Fibroblast of skin of right biceps (primary cell): ENCODE data around the gene COX6A1.
A peak's percentile ranks its signal among the peaks of the same experiment; 100 is the strongest.
"Not testable (repeated sequence)": the region's sequence is repeated elsewhere in the genome, so short reads cannot be mapped to it uniquely, and the experiment has no call there.

ENCODE experiments used
- DNase-seq: peaks from one replicate; pipeline ENCODE4 v3.0.0-alpha.2; 2013

The COX6A1 gene

DNA sequence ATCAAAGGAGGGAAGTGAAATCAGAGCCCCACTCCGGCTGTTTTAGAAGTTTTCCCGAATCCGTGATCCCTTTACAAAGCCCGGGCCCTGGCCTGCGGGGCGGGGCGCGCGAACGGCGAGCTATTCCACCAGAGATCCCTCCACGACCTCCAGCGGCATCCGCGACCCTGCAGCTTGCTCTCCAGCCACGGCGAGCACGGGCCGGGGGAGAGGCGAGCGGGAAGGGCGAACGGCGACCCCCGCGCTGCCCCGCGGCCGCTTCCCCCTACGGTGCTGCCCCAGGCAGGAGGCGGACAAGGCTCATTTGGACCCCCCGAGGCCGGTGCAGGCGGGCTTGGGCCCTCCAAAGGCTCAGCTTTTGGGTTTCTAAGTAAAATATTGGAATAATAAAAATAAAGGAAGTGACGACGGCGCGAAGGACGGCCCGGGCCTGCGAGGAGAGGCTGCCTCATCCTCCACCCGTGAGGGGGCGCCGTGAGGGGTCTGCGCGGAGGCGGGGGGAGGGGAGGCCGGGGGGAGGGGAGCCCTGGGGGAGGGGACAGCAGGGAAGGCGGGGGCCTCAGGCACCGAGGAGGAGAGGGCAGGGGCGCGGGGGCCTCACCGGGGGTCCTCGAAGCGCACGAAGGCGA lies 31.0 kb downstream of the COX6A1 start:
- no peak for DNase-seq

DNA sequence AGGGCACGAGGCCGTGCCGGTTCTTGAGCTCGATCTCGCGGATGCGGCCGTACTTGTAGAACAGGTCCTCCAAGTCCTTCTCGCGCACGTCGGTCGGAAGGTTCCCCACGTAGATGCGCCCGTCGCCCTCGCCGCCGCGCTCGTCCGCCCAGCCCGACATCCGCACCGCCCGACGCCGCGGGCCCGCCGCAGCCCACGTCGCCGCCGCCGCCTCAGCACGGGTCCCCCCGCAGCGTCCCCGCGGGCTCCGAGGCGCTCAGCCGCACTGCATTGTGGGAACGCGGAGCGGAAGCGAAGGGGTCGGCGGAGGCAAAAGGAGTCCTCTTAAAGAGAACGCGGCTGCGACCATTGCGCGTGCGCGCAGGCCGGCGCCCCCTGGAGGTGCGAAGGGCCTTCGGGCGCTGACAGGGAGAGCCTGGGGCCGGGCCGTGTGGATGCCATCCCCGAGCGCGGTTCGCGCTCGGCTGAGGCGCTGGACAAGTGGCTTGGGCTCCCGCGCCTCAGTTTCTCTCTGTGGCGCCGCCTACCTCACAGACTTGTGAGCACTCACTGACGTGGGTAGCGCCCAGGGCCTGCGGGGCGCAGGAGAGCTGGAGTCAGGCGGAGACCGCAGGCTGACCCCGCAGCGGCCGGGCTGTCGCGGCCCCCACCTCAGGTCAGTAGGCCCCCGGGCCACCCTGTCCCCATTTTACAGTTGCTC lies 31.7 kb downstream of the COX6A1 start, which contains the start of gene SRSF9:
SRSF9 (minus strand) TSS at position 299 of the 700 bp plus-strand sequence; CDS start at position 160, 139 bp downstream.
- peak; percentile 97 for DNase-seq

DNA sequence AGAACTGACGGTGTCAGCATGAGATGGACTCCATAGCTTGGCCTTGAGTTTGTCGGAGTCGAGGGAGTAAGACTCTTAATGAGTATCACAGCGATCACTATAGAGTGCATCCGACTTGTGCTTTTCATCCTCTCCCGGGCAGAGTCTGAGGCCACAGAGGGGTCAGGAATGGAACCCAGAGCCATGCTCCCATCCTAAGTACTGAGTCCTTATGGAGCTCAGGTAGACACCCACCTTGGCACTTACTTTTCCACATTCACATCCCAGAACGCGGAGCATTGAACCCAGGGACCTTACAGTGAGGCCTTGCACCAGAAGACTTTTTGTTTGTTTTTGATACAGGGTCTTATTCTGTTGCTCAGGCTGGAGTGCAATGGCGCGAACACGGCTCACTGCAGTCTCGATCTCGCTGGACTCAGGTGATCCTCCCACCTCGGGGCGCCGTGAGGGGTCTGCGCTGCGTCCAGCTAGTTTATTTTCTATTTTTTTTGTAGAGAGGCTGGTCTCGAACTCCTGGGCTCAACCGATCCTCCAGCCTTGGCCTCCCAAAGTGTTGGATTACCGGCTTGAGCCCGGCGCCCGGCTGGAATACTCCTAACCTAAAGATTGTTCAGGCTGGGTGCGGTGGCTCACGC lies 32.4 kb downstream of the COX6A1 start:
- peak; percentile 19 for DNase-seq

DNA sequence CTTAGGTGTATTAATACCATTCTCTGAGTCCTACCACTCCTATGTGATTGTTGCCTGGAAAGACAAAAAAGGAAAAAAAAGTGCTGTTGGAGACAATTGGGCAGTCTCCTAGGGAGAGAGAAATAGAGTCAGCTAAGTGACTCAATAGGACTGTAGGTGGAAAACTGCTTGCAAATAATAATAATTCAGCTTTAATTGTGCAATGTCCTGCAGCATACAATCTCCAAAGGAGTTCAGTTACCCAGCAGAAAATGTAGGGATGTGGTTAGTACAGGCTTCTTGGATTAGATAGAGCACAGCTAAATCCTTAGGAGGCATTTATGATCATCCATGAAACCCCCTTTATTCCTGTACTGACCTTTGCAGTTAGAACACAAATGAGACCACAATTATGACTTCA lies 34.6 kb downstream of the COX6A1 start:
- no peak for DNase-seq

DNA sequence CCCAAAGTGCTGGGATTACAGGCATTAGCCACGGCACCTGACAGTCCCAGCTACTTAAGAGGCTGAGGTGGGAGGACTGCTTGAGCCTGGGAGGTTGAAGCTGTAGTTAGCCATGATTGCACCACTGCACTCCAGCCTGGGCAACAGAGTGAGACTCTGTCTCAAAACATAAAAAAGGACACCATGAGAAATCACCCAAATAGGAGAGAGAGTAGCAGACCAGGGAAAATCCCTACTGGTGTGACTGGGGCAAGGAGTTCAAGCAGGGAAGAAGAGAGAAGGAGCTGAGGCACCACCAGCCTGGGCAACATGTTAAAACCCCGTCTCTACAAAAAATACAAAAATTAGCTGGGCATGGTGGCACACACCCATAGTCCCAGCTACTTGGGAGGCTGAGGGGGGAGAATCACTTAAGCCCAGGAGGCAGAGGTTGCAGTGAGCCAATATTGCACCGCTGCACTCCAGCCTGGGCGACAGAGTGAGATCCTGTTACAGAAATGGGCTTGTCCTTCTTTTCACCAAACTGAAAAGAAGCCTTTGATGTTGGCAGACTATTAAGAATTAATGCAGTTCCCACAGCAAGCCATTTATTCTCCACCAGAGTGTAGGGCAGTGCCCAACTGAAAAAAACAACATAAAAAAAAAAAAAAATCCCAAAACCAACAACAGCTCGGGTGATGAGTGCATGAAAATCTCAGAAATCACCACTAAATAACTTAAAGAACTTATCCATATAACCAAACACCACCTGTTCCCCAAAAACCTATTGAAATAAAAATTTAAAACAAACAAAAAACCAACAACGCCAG lies 36.1 kb downstream of the COX6A1 start:
- DNase-seq, result no peak

DNA sequence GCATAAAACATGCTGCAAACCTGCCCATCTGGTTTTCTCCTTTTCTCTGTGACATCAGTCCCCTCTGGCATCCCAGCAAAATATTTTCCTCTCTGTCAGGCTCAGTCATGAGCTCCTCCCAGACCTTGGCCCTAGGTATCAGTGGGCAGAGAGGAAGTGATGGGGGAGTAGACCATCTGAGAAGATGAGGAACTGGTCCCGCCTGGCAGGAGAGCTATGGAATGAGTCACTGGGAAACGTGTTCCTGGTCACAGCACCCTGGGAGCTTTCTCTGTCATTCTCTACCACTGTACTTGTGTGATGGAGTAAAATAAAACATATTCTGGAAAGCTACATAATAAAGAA lies 36.7 kb downstream of the COX6A1 start:
- peak; percentile 83 for DNase-seq

DNA sequence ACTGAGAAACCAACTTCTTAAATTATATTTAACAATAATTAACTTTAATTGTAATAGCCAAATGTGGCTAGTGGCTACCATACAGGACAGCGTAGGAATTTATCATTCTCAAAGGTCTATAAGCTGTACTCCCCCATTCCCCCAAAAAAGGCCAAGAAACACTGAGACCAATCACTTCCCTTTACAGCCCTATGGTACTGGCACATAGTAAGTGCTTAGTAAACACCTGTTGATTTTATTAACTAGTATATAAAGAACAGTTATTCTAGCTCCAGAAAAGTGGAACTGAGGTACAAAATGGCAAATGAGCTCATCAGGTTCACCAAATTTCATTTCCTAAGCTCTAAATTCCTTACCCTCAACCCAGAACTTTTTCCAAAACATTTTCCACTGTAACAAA lies 37.7 kb downstream of the COX6A1 start:
- no peak for DNase-seq

DNA sequence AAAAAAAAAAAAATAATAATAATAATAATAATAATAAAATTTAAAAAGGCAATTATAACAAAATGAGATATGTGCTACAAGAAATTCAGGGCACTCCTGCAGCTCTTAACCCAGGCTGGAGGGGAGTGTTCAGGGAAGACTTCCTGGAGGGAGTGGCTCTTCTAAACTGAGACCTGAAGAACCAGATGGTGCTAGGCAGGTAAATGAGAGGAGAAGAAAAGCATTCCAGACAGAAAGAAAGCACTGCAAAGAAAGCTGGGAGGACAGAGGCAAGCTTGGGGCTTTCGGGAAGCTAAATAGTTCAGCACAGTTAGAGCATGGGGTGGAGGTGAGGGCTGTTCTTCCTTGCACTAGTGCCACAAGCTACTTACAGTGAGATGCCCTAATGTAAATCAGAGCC lies 41.5 kb downstream of the COX6A1 start:
- no peak for DNase-seq

DNA sequence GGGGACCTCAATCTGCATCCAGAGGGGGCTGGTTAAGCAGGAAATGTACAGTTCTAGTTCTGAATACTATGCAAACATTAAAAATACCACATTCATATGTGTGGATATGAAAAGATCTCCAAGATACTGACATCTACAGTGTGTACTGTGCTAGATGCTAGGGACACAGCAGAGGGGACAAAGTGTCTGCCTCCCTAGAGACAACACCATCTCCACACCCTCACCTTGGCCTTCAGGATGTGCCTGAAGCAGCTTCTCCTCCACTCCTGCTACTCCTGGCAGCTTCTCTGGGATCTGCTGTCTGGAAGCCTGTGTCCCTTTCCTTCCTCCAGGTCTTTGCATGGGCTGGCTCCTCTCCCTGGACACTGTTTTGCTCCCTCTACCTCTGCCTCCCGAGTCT lies 42.3 kb downstream of the COX6A1 start:
- DNase-seq, result no peak

DNA sequence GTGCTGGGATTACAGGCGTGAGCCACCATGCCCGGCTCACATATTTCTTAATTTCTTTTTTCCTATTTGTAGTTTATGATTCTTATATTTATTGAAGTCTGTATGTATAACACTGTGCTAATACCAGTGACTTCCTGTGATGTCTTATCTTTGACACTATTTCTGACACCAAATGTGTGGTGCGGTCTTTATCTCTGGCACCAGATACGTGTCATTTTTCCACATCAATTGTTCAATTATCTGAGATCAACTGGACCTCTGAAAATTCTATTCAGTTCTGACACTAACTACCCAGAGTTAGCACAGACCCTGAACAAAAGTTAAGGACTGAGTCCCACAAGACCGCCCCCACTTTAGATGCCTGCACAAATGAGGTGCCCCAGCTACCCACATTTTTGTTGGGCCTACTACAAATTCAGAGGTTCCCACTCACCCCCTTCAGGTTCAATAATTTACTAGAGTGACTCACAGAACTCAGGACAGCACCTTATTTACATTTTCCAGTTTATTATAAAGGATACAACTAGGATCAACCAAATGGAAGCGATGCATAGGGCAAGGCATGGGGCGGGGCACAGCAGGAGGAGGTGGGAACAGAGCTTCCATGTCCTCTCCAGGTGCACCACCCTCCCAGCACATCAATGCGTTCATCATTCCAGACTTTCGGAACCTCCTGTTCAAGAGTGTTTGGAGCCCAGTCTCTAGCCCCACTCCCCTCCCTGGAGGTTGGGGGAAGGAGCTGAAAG lies 43.3 kb downstream of the COX6A1 start:
- DNase-seq, result no peak

DNA sequence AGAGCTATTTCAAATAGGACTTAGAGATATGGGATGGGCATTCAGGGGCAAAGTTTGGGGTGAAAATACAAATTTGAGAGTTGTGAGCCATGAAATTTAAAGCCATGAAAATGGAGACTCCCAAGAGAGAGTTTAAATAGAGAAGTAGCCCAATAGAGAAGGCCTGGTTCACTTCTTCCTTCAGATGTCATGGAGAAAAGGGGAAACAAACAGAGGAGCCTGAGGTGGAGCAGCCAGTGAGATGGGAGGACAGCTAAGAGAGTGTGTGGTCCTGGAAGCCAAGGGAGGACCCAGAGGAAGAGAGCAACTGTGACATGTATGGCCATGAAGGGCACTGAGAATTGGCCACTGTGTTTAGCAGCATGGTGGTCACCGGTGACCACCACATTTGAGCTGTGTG lies 45.7 kb downstream of the COX6A1 start:
- no peak for DNase-seq

DNA sequence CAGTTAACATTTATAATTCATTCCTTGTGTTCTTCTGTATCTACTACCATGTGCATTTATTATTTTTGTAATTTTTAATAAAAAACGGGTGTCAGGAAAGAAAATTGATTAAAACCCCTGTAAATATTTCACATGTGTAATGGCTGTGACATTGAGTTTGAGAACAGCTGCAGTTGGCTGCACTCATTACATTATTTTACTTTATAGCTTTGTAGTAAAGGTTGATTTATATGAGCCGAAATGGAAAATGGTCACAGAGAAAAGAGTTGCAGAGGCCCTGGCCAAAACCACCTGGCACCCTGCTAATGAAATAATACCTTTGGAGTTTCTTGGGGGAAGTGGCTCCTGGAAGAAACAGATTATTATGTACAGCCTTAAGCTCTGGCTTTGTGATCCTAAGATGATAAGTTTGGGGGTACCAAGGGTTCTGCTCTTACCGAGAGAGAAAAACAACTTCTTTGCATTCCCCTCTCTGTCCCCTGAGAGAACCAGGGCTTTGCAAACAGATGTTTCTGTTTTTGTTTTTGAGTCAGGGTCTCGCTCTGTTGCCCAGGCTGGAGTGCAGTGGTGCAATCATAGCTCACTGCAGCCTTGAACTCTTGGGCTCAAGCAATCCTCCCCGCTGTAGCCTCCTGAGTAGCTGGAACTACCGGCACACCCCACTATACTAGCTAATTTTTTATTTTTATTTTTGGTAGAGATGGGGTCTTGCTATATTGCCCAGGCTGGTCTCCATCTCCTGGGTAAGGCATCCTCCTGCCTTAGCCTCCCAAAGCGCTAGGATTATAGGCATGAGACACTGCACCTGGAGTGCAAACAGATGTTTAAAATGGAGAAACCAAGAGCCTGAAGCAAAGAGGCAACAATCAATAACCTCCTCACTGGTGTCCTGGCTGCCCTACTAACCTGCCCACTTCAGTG lies 48.3 kb downstream of the COX6A1 start:
- DNase-seq, result no peak

DNA sequence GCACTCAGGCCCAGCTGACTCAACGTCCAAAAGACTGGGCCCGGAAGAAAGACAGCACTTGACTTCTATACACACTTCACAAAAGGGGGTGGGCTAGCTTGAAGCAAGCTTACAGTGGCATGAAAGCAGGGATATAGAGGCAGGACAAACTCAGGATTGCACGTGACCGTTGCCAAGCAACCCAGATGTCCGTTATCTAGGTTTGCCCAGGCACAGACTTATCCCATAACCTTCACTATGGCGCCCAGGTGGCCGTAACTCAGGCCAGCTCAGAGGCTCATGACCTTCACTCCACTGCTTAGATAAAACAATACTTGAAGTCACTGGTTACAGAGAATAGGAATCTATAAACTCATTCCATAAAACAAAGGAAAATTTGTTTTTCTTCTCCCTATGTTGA lies 49.6 kb downstream of the COX6A1 start:
- DNase-seq, result not testable (repeated sequence)

DNA sequence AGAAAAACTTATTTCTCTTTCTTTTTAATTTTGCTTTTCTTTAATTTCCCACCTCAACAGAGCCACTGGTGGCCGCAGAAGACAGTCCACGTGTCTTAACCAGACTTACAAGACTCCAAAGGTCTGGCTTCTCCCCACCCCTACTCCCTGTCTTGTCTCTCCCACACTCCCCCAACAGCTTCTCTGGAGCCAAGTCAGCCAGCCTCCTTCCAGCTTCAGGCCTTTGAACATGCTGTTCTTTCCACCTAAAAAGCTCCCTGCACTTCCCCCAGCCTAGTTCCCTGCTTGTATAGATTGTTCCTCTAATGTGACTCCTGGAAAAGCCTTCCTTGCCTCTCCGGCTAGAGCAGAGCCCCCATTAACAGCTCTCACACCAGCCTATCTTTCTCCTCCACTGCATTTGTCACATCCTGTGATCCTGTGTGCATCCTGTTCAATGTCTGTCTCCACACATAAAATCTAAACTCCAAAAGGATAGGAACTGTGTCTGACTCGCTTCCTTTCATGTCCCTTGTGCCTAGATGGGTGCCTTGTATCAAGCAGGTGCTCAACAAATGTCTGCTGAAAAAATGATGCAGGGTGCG lies 50.2 kb downstream of the COX6A1 start:
- DNase-seq, result no peak

DNA sequence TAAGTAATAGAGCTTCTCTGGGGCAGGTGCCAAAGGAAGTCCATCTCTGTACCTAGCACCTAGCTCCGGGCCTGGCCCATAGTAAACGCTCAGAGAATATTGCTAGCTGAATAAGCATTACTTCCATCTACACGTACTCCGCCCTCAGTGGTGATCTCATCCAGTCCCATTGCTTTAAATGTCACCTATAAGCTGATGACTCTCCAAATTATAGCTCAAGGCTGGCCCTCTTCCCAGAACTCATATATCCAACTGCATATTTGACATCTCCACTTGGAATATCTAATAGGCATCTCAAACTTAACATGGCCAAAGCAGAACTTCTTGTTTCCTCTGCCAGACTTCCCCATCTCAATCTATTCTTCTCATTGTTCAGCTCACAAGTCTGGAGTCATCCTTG lies 51.1 kb downstream of the COX6A1 start:
- peak; percentile 53 for DNase-seq

DNA sequence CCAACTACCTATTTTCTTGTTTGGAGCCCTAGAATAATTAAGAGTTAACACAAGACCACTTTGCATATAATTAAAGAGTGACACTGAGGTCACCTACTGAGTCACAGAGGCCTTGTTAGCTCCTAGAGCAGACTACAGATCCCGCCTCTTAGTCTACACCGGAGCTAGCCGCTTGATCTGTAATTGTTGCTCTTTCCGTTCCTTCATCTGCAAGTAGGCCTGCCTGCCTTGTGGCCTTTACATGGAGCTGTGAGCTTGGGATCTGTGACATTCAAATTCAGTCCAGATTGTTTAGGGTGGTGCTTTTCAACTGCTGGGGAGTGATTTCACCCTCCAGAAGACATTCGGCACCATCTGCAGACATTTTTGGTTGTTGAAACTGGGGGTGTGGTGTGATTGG lies 52.4 kb downstream of the COX6A1 start:
- no peak for DNase-seq
